Measurements from ENCODE around the gene PEX10.

PEX10 gene

GRCh38 chr1:2427976-2428375 is 15.6 kb upstream of the PEX10 start:
- WGBS (ENCODE audit: insufficient coverage, insufficient read length) = no CpG with 5 or more reads among the region's 10 CpGs
- DNase-seq (ENCODE audit: low read depth, low spot score) = no peak
- Histone ChIP-seq H3K36me3 (ENCODE audit: control insufficient read depth, insufficient read depth, low read length) (no peaks in the 10 kb centered on the region; the same call in 1 of the 2 replicates), H3K27ac (ENCODE audit: low read length) (no peak overlapping the region), H3K27me3 (ENCODE audit: control insufficient read depth, insufficient read depth, low read length) (no peaks in the 10 kb centered on the region), H3K4me3 (ENCODE audit: low read length) (no peak overlapping the region), H3K9me3 (ENCODE audit: control insufficient read depth, insufficient read depth, low read length) (no peaks in the 10 kb centered on the region), H3K4me1 (ENCODE audit: control insufficient read depth, insufficient read depth, low read length) (no peaks in the 10 kb centered on the region; the same call in 1 of the 2 replicates)

DNA sequence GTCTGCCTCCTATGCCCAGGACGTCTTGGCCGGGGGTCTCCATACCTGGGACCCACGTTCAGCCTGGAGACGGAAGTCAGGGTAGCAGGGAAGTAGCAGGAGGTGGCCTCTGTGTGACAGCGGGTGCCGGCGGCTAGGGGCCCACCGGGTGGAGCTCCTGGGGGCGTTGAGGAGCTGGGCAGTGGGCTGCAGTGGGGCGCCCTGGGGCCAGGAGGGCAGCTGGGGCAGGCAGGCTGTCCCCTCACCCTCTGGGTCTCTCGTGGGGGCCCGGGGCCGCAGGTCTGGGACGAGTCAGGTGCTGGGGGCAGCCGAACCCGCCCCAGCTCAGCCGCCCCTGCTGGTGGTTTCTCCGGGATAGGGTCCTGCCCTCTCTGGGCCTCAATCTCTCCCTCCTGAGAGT is 14.7 kb upstream of the PEX10 start:
- H3K36me3 ChIP-seq (ENCODE audit: control insufficient read depth, insufficient read depth, low read length) = no peaks in the 10 kb centered on the region; the same call in 1 of the 2 replicates
- no peak overlapping the region for H3K4me3 ChIP-seq (ENCODE audit: low read length)
- H3K27ac ChIP-seq (ENCODE audit: low read length) = no peak overlapping the region
- DNase-seq (ENCODE audit: low read depth, low spot score) = no peak
- no peaks in the 10 kb centered on the region for H3K27me3 ChIP-seq (ENCODE audit: control insufficient read depth, insufficient read depth, low read length)
- WGBS (ENCODE audit: insufficient coverage, insufficient read length) = no CpG with 5 or more reads among the region's 18 CpGs
- no peaks in the 10 kb centered on the region; the same call in 1 of the 2 replicates for H3K4me1 ChIP-seq (ENCODE audit: control insufficient read depth, insufficient read depth, low read length)
- no peaks in the 10 kb centered on the region for H3K9me3 ChIP-seq (ENCODE audit: control insufficient read depth, insufficient read depth, low read length)

DNA sequence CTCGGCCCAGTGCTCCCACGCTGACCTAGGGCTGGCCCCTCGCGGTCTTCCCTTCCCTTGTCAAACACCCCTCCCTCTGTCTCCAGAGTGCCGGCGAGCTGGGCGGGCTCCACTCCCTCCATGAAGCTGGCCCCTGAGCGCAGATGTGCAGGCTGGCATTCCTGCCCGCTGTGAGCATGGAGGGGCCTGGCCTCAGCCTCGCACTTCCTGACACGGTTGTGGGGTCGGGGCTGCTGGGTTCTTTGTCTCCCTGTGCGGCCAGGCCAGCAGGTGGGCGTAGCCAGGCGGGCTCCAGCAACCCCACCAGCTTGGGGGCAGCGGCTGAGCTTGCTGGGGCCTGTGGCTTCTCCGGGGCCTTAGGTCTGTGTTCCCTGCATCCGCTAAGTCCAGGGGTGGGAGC is 14.2 kb upstream of the PEX10 start:
- no peaks in the 10 kb centered on the region; the same call in 1 of the 2 replicates for H3K36me3 ChIP-seq (ENCODE audit: control insufficient read depth, insufficient read depth, low read length)
- DNase-seq (ENCODE audit: low read depth, low spot score) = no peak
- H3K4me3 ChIP-seq (ENCODE audit: low read length) = no peak overlapping the region
- H3K27me3 ChIP-seq (ENCODE audit: control insufficient read depth, insufficient read depth, low read length) = no peaks in the 10 kb centered on the region
- WGBS (ENCODE audit: insufficient coverage, insufficient read length) = no CpG with 5 or more reads among the region's 18 CpGs
- H3K27ac ChIP-seq (ENCODE audit: low read length) = no peak overlapping the region
- H3K9me3 ChIP-seq (ENCODE audit: control insufficient read depth, insufficient read depth, low read length) = no peaks in the 10 kb centered on the region
- H3K4me1 ChIP-seq (ENCODE audit: control insufficient read depth, insufficient read depth, low read length) = no peaks in the 10 kb centered on the region; the same call in 1 of the 2 replicates

DNA sequence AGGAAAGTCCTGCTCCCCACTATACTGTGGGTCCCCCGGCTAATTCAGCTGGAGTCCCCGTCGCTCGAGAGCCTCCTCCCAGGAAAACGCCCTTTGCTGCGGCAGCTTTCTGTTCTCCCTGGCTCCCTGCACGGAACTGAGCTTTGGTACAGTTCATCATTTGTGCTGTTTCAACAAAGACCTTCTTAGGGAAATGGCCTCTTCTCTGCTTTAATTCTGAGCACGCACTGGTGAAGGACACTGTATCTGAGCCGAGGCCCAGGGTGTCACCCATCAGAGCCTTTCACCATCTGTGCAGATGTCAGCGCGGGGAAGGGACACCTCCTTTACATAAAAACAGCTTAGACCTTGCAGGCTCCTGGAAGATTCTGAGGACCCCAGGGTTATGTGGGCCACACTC is 13.5 kb upstream of the PEX10 start:
- no CpG with 5 or more reads among the region's 11 CpGs for WGBS (ENCODE audit: insufficient coverage, insufficient read length)
- Histone ChIP-seq H3K36me3 (ENCODE audit: control insufficient read depth, insufficient read depth, low read length) (no peaks in the 10 kb centered on the region; the same call in 1 of the 2 replicates), H3K9me3 (ENCODE audit: control insufficient read depth, insufficient read depth, low read length) (no peaks in the 10 kb centered on the region), H3K4me1 (ENCODE audit: control insufficient read depth, insufficient read depth, low read length) (no peaks in the 10 kb centered on the region; the same call in 1 of the 2 replicates), H3K27ac (ENCODE audit: low read length) (no peak overlapping the region), H3K27me3 (ENCODE audit: control insufficient read depth, insufficient read depth, low read length) (no peaks in the 10 kb centered on the region), H3K4me3 (ENCODE audit: low read length) (no peak overlapping the region)
- DNase-seq (ENCODE audit: low read depth, low spot score) = no peak

DNA sequence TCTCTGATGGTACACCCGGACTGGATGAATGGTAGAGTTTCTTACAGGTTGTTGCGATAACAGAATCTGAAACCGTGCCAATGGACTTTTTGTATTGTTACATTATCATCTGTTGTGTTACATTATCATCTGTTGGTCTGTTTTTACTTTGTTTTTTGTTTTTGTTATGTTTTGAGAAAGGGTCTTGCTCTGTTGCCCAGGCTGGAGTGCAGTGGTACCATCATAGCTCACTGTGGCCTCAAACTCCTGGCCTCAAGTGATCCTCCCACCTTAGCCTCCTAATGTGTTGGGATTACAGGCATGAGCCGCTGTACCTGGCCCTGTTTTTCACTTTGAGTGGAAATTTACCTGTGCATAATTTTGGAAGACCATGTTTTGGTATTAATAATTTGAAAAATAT is 10.2 kb upstream of the PEX10 start:
- no CpG with 5 or more reads among the region's 4 CpGs for WGBS (ENCODE audit: insufficient coverage, insufficient read length)
- Histone ChIP-seq H3K27ac (ENCODE audit: low read length) (no peak overlapping the region), H3K36me3 (ENCODE audit: control insufficient read depth, insufficient read depth, low read length) (no peaks in the 10 kb centered on the region), H3K4me1 (ENCODE audit: control insufficient read depth, insufficient read depth, low read length) (no peaks in the 10 kb centered on the region), H3K27me3 (ENCODE audit: control insufficient read depth, insufficient read depth, low read length) (no peaks in the 10 kb centered on the region; the same call in 1 of the 2 replicates), H3K4me3 (ENCODE audit: low read length) (no peak overlapping the region), H3K9me3 (ENCODE audit: control insufficient read depth, insufficient read depth, low read length) (no peaks in the 10 kb centered on the region)
- DNase-seq (ENCODE audit: low read depth, low spot score) = no peak

- DNase-seq (ENCODE audit: low read depth, low spot score) = no peak
- WGBS (ENCODE audit: insufficient coverage, insufficient read length) = no CpG with 5 or more reads among the region's 16 CpGs
- Histone ChIP-seq H3K4me3 (ENCODE audit: low read length) (no peak overlapping the region), H3K9me3 (ENCODE audit: control insufficient read depth, insufficient read depth, low read length) (no peaks in the 10 kb centered on the region), H3K27me3 (ENCODE audit: control insufficient read depth, insufficient read depth, low read length) (no peaks in the 10 kb centered on the region; the same call in 1 of the 2 replicates), H3K36me3 (ENCODE audit: control insufficient read depth, insufficient read depth, low read length) (no peaks in the 10 kb centered on the region), H3K4me1 (ENCODE audit: control insufficient read depth, insufficient read depth, low read length) (peaks cover 4% of the 10 kb centered on the region), H3K27ac (ENCODE audit: low read length) (no peak overlapping the region)
These were observed 7.1 kb upstream of the PEX10 start for GRCh38 chr1:2419416-2419815.

DNA sequence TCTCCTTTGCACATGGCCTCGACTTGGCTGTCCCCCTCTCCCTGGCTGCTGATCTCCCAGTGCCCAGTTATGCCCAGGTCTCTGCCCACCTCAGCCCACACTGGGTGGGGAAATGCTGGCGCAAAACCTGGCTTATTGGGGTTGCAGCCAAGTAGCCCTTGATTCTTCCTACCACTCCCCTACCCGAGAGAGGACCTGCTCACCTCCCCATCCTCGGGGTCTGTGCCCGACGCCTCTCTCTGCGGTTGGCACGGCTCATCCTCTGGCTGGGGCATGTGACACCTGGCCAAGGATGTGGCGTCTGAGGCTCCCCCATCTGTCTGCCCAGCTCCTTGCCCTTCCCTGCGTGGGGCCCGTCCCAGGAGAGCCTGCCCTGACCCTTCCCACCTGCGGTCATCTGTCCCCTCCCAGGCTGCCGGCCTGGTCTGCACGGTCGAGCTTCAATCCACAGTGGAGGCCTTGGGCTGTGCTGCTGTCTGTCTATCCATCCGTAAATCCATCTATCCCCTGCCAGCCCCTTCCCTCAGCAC is 6.5 kb upstream of the PEX10 start:
- no peaks in the 10 kb centered on the region for H3K9me3 ChIP-seq (ENCODE audit: control insufficient read depth, insufficient read depth, low read length)
- no CpG with 5 or more reads among the region's 16 CpGs for WGBS (ENCODE audit: insufficient coverage, insufficient read length)
- no peaks in the 10 kb centered on the region for H3K36me3 ChIP-seq (ENCODE audit: control insufficient read depth, insufficient read depth, low read length)
- H3K4me1 ChIP-seq (ENCODE audit: control insufficient read depth, insufficient read depth, low read length) = peaks cover 4% of the 10 kb centered on the region
- no peaks in the 10 kb centered on the region; the same call in 1 of the 2 replicates for H3K27me3 ChIP-seq (ENCODE audit: control insufficient read depth, insufficient read depth, low read length)
- no peak overlapping the region for H3K27ac ChIP-seq (ENCODE audit: low read length)
- no peak overlapping the region for H3K4me3 ChIP-seq (ENCODE audit: low read length)
- no peak for DNase-seq (ENCODE audit: low read depth, low spot score)

DNA sequence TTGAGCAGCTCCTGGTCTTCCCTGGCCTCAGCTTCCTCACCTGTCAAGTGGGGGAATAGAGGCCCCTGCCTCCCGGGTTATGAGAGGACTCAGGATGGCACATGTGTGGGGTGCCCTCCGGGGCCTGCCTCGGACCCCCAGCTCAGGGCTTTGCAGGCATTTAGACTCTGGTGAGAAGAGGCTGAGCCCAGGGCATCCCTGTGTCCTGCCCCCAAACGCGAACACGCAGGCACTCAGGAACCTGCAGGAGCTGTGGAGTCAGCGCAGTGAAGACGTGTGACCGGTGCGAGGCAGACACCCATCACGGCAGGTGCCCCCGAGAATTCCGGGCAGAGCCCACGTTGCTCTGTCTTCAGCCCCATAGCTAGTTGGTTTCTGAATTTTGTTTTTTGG is 5.5 kb upstream of the PEX10 start:
- H3K4me3 ChIP-seq (ENCODE audit: low read length) = no peak overlapping the region
- no peaks in the 10 kb centered on the region for H3K36me3 ChIP-seq (ENCODE audit: control insufficient read depth, insufficient read depth, low read length)
- H3K27me3 ChIP-seq (ENCODE audit: control insufficient read depth, insufficient read depth, low read length) = no peaks in the 10 kb centered on the region; the same call in 1 of the 2 replicates
- no CpG with 5 or more reads among the region's 14 CpGs for WGBS (ENCODE audit: insufficient coverage, insufficient read length)
- no peak overlapping the region for H3K27ac ChIP-seq (ENCODE audit: low read length)
- H3K4me1 ChIP-seq (ENCODE audit: control insufficient read depth, insufficient read depth, low read length) = peaks cover 5% of the 10 kb centered on the region
- DNase-seq (ENCODE audit: low read depth, low spot score) = no peak
- no peaks in the 10 kb centered on the region for H3K9me3 ChIP-seq (ENCODE audit: control insufficient read depth, insufficient read depth, low read length)

GRCh38 chr1:2417083-2417832 is 4.9 kb upstream of the PEX10 start:
- H3K9me3 ChIP-seq (ENCODE audit: control insufficient read depth, insufficient read depth, low read length) = no peaks in the 10 kb centered on the region
- no peak for DNase-seq (ENCODE audit: low read depth, low spot score)
- H3K4me1 ChIP-seq (ENCODE audit: control insufficient read depth, insufficient read depth, low read length) = peaks cover 5% of the 10 kb centered on the region
- H3K27me3 ChIP-seq (ENCODE audit: control insufficient read depth, insufficient read depth, low read length) = no peaks in the 10 kb centered on the region; the same call in 1 of the 2 replicates
- H3K4me3 ChIP-seq (ENCODE audit: low read length) = no peak overlapping the region
- H3K36me3 ChIP-seq (ENCODE audit: control insufficient read depth, insufficient read depth, low read length) = no peaks in the 10 kb centered on the region
- H3K27ac ChIP-seq (ENCODE audit: low read length) = no peak overlapping the region
- WGBS (ENCODE audit: insufficient coverage, insufficient read length) = no CpG with 5 or more reads among the region's 13 CpGs

GRCh38 chr1:2416403-2416802 is 4.0 kb upstream of the PEX10 start:
- WGBS (ENCODE audit: insufficient coverage, insufficient read length) = no CpG with 5 or more reads among the region's 12 CpGs
- Histone ChIP-seq H3K4me1 (ENCODE audit: control insufficient read depth, insufficient read depth, low read length) (peaks cover 5% of the 10 kb centered on the region), H3K9me3 (ENCODE audit: control insufficient read depth, insufficient read depth, low read length) (no peaks in the 10 kb centered on the region), H3K27ac (ENCODE audit: low read length) (no peak overlapping the region), H3K4me3 (ENCODE audit: low read length) (no peak overlapping the region), H3K36me3 (ENCODE audit: control insufficient read depth, insufficient read depth, low read length) (no peaks in the 10 kb centered on the region), H3K27me3 (ENCODE audit: control insufficient read depth, insufficient read depth, low read length) (no peaks in the 10 kb centered on the region; the same call in 1 of the 2 replicates)
- no peak for DNase-seq (ENCODE audit: low read depth, low spot score)
